SK-N-MC (cell line): ENCODE measurements around the gene LRP5.

Source experiments
- DNase-seq: peaks from one replicate; pipeline ENCODE4 v3.0.0-alpha.2; 2011; ENCODE audit warnings: low read depth, low spot score
- H3K27ac ChIP-seq: fragments of 200-600 bp; sonication (generic); 2 replicates; pipeline ENCODE4 v1.5.1; 2016; ENCODE audit warnings: mixed run types
- H3K36me3 ChIP-seq: fragments of 200-600 bp; sonication (generic); 2 replicates; pipeline ENCODE4 v1.6.1; 2017; ENCODE audit warnings: antibody characterized with exemption, low read length, mixed read lengths; ENCODE audit not compliant: insufficient read depth
- H3K4me3 ChIP-seq: fragments of 200-600 bp; sonication (generic); 2 replicates; pipeline ENCODE4 v1.5.1; 2016
- H3K9ac ChIP-seq: fragments of 200-600 bp; sonication (generic); 2 replicates; pipeline ENCODE4 v1.8.0; 2017; ENCODE audit warnings: mixed run types, mixed read lengths; ENCODE audit not compliant: insufficient read length
- H3K9me3 ChIP-seq: fragments of 200-600 bp; sonication (generic); 2 replicates; pipeline ENCODE4 v1.6.1; 2017; ENCODE audit warnings: low read depth, mild to moderate bottlenecking, antibody characterized with exemption, low read length, moderate library complexity, mixed read lengths
- EZH2 ChIP-seq: fragments of 200-600 bp; sonication (generic); IDR thresholded peaks from one replicate; pipeline ENCODE4 v1.6.1; 2017; ENCODE audit warnings: antibody characterized with exemption
- FOXP2 ChIP-seq: optimal IDR thresholded peaks from 2 replicates; pipeline ENCODE3; 2011; ENCODE audit warnings: mild to moderate bottlenecking, moderate library complexity; ENCODE audit not compliant: insufficient read depth; ENCODE audit errors: extremely low read length, control extremely low read depth
- POLR2AphosphoS5 ChIP-seq: IDR thresholded peaks from 2 replicates; pipeline ENCODE4 v1.6.1; 2012; ENCODE audit warnings: mild to moderate bottlenecking, low read depth, low read length, borderline replicate concordance

The LRP5 gene

GRCh38 chr11:68269414-68270081 lies 42.8 kb upstream of the LRP5 start:
- no peak for DNase-seq
- Histone ChIP-seq H3K9ac (no peak overlapping the region), H3K4me3 (no peak overlapping the region), H3K36me3 (peaks cover 32% of the 10 kb centered on the region; the same call in 1 of the 2 replicates), H3K9me3 (no peaks in the 10 kb centered on the region), H3K27ac (no peak overlapping the region)
- no peak for TF ChIP-seq EZH2
- no peak for TF ChIP-seq FOXP2
- TF ChIP-seq POLR2AphosphoS5, result no peak

GRCh38 chr11:68270196-68271022 lies 42.0 kb upstream of the LRP5 start:
- DNase-seq, result no peak
- peaks cover 25% of the 10 kb centered on the region; the same call in 1 of the 2 replicates for H3K36me3 ChIP-seq
- H3K9ac ChIP-seq, result peak overlapping the region; percentile 94
- H3K9me3 ChIP-seq, result no peaks in the 10 kb centered on the region
- peak overlapping the region; percentile 99 for H3K4me3 ChIP-seq
- TF ChIP-seq POLR2AphosphoS5 (no peak), FOXP2 (no peak), EZH2 (no peak)
- peak overlapping the region; percentile 45 for H3K27ac ChIP-seq

- Histone ChIP-seq H3K36me3 (peaks cover 18% of the 10 kb centered on the region; the same call in 1 of the 2 replicates), H3K9ac (peak overlapping the region; percentile 94), H3K4me3 (peak overlapping the region; percentile 99), H3K27ac (peak overlapping the region; percentile 45), H3K9me3 (no peaks in the 10 kb centered on the region)
- DNase-seq, result no peak
- TF ChIP-seq POLR2AphosphoS5 (no peak), FOXP2 (no peak), EZH2 (no peak)
Measured at GRCh38 chr11:68271023-68271780, 41.2 kb upstream of the LRP5 start.

- DNase-seq, result peak; percentile 28
- TF ChIP-seq POLR2AphosphoS5, result peak; percentile 94
- peak; percentile 64 for TF ChIP-seq FOXP2
- TF ChIP-seq EZH2, result no peak
- Histone ChIP-seq H3K27ac (peak within 1 kb of the TSS; percentile 45), H3K9ac (peak within 1 kb of the TSS; percentile 94), H3K36me3 (peaks cover 10% of the 10 kb centered on the region; the same call in 1 of the 2 replicates), H3K9me3 (no peaks in the 10 kb centered on the region), H3K4me3 (peak within 1 kb of the TSS; percentile 99)
Measured at GRCh38 chr11:68271781-68272608, 40.4 kb upstream of the LRP5 start, which contains the start of gene C11orf24. Gene C11orf24 (minus strand): TSS chr11:68271973. CDS start chr11:68263767, 8,206 bp downstream.

- Histone ChIP-seq H3K4me3 (peak overlapping the region; percentile 99), H3K9me3 (no peaks in the 10 kb centered on the region), H3K36me3 (no peaks in the 10 kb centered on the region), H3K9ac (no peak overlapping the region), H3K27ac (no peak overlapping the region)
- DNase-seq, result no peak
- TF ChIP-seq POLR2AphosphoS5 (no peak), EZH2 (no peak)
Measured at GRCh38 chr11:68273026-68273738, 39.2 kb upstream of the LRP5 start.

- H3K9me3 ChIP-seq, result no peaks in the 10 kb centered on the region
- no peak for DNase-seq
- H3K9ac ChIP-seq, result no peak overlapping the region
- TF ChIP-seq POLR2AphosphoS5, result no peak
- no peak overlapping the region for H3K27ac ChIP-seq
- no peaks in the 10 kb centered on the region for H3K36me3 ChIP-seq
- H3K4me3 ChIP-seq, result no peak overlapping the region
Measured at GRCh38 chr11:68274306-68274705, 38.1 kb upstream of the LRP5 start.

- Histone ChIP-seq H3K9ac (no peak overlapping the region), H3K4me3 (no peak overlapping the region), H3K36me3 (no peaks in the 10 kb centered on the region), H3K27ac (no peak overlapping the region), H3K9me3 (no peaks in the 10 kb centered on the region)
- TF ChIP-seq POLR2AphosphoS5 (no peak), EZH2 (no peak), FOXP2 (no peak)
- no peak for DNase-seq
Measured at GRCh38 chr11:68275721-68276507, 36.5 kb upstream of the LRP5 start.
